Peyer's patch (tissue), 4 donors: ENCODE measurements around the gene MAP4K3. TPM values are rescaled to one million over a fixed set of nuclear protein-coding genes. Genes with fewer than 3 reads are reported as not detected.
"Not testable (repeated sequence)": the region's sequence is repeated elsewhere in the genome, so short reads cannot be mapped to it uniquely, and the experiment has no call there.

ENCODE experiments used
- DNase-seq, 3 donors: peaks; one replicate each; pipeline ENCODE4 v3.0.0-alpha.2; 2017 to 2019
- H3K27ac ChIP-seq, 4 donors: fragments of 200-600 bp; sonication (generic); one replicate each; pipeline ENCODE4 v1.5.1; 2016 to 2019
- H3K27me3 ChIP-seq, 2 donors: fragments of 200-600 bp; sonication (generic); one replicate each; pipeline ENCODE4 v1.5.1; 2019
- H3K36me3 ChIP-seq, 3 donors: fragments of 200-600 bp; sonication (generic); one replicate each; pipeline ENCODE4 v1.5.1; 2016 to 2019
- H3K4me1 ChIP-seq, 4 donors: fragments of 200-600 bp; sonication (generic); one replicate each; pipeline ENCODE4 v1.5.1; 2016 to 2019
- H3K4me3 ChIP-seq, 4 donors: fragments of 200-600 bp; sonication (generic); 1 replicate in 3 of 4; 2 replicates in 1 of 4; pipeline ENCODE4 v1.5.1; 2016 to 2019; ENCODE audit warnings: mild to moderate bottlenecking in 1 of 4
- H3K9me3 ChIP-seq, 4 donors: fragments of 200-600 bp; sonication (generic); one replicate each; pipeline ENCODE4 v1.5.1; 2016 to 2019; ENCODE audit warnings: mild to moderate bottlenecking in 1 of 4
- CTCF ChIP-seq, 6 experiments: fragments of 450-650 bp in 4 of 6; fragments of 200-600 bp in 2 of 6; sonication (generic) in 1 of 6; IDR thresholded peaks; one replicate each; pipeline ENCODE4 v1.5.1; 2017 to 2019; ENCODE audit warnings: antibody characterized with exemption in 6 of 6, mild to moderate bottlenecking in 3 of 6, moderate library complexity in 1 of 6
- POLR2A ChIP-seq, 2 donors: fragments of 450-650 bp; IDR thresholded peaks; one replicate each; pipeline ENCODE4 v1.5.1; 2017; ENCODE audit warnings: antibody characterized with exemption in 2 of 2, mild to moderate bottlenecking in 2 of 2, moderate library complexity in 2 of 2
- total RNA-seq, 4 donors: library from RNA; depleted of rRNA; stranded (reverse); fragments of >200 nt; gene quantifications; one replicate each; pipeline ENCODE4 v1.1.0, GENCODE V29; 2016

The MAP4K3 gene
- total RNA-seq, 4 donors from 2014 or later: 41.3 to 80.9 (median 43.9) TPM

GRCh38 chr2:39361511-39361910, 75.6 kb downstream of the MAP4K3 start:
- TF ChIP-seq CTCF (IDR thresholded peaks at IDR 0.05) (no peak), POLR2A (IDR thresholded peaks at IDR 0.05) (no peak)
- DNase-seq: no peak
- no peaks in the 10 kb centered on the region for H3K4me1 ChIP-seq

GRCh38 chr2:39360342-39360741, 76.7 kb downstream of the MAP4K3 start:
- H3K27ac ChIP-seq, DNase-seq, H3K4me1 ChIP-seq, H3K36me3 ChIP-seq, H3K4me3 ChIP-seq, H3K27me3 ChIP-seq: not testable (repeated sequence)
- H3K9me3 ChIP-seq: peaks cover 0 to 25% (median 11%) of the 10 kb centered on the region in 4 donors

More at GRCh38 chr2:39361511-39361910, 75.6 kb downstream of the MAP4K3 start:
- peaks cover 0 to 8% (median 0%) of the 10 kb centered on the region in 3 donors for H3K36me3 ChIP-seq
- no peak overlapping the region for H3K4me3 ChIP-seq
- no peak overlapping the region for H3K27ac ChIP-seq
- peaks cover 0 to 25% (median 11%) of the 10 kb centered on the region in 4 donors for H3K9me3 ChIP-seq
- H3K27me3 ChIP-seq: no peaks in the 10 kb centered on the region

- Histone ChIP-seq H3K4me1 (no peaks in the 10 kb centered on the region), H3K36me3 (peaks cover 0 to 4% (median 0%) of the 10 kb centered on the region in 3 donors), H3K9me3 (peaks cover 0 to 25% (median 11%) of the 10 kb centered on the region in 4 donors), H3K27me3 (no peaks in the 10 kb centered on the region), H3K4me3 (no peak overlapping the region), H3K27ac (no peak overlapping the region)
- no peak for DNase-seq
- TF ChIP-seq CTCF (IDR thresholded peaks at IDR 0.05) (no peak), POLR2A (IDR thresholded peaks at IDR 0.05) (no peak)
Measured at GRCh38 chr2:39359453-39360038, 77.5 kb downstream of the MAP4K3 start.

GRCh38 chr2:39356922-39357639, 80.0 kb downstream of the MAP4K3 start:
- Histone ChIP-seq H3K27ac (no peak overlapping the region), H3K9me3 (peaks cover 0 to 22% (median 11%) of the 10 kb centered on the region in 4 donors), H3K4me1 (no peaks in the 10 kb centered on the region), H3K4me3 (no peak overlapping the region), H3K36me3 (peaks cover 0 to 4% (median 0%) of the 10 kb centered on the region in 3 donors), H3K27me3 (no peaks in the 10 kb centered on the region)
- DNase-seq: no peak
- TF ChIP-seq POLR2A (IDR thresholded peaks at IDR 0.05): no peak
- no peak for TF ChIP-seq CTCF (IDR thresholded peaks at IDR 0.05)

GRCh38 chr2:39350658-39351057, 86.4 kb downstream of the MAP4K3 start:
- DNase-seq: no peak
- TF ChIP-seq CTCF (IDR thresholded peaks at IDR 0.05): no peak
- no peaks in the 10 kb centered on the region for H3K4me1 ChIP-seq
- H3K36me3 ChIP-seq: no peaks in the 10 kb centered on the region
- H3K4me3 ChIP-seq: no peak overlapping the region
- H3K9me3 ChIP-seq: no peaks in the 10 kb centered on the region
- no peak overlapping the region for H3K27ac ChIP-seq
- H3K27me3 ChIP-seq: no peaks in the 10 kb centered on the region

GRCh38 chr2:39338502-39338901, 98.6 kb downstream of the MAP4K3 start:
- H3K36me3 ChIP-seq: no peaks in the 10 kb centered on the region
- no peak for TF ChIP-seq CTCF (IDR thresholded peaks at IDR 0.05)
- no peak for TF ChIP-seq POLR2A (IDR thresholded peaks at IDR 0.05)
- H3K27ac ChIP-seq: no peak overlapping the region
- DNase-seq: no peak
- H3K4me3 ChIP-seq: no peak overlapping the region
- H3K4me1 ChIP-seq: no peaks in the 10 kb centered on the region
- H3K9me3 ChIP-seq: no peaks in the 10 kb centered on the region
- H3K27me3 ChIP-seq: no peaks in the 10 kb centered on the region
